GM18517 (cell line): Measurements from ENCODE around the gene RBM43.

Experiments used
- ATAC-seq: cut with Tn5 transposase; IDR thresholded peaks from one replicate; pipeline ENCODE4 v1.9.1; 2021; ENCODE audit warnings: mild to moderate bottlenecking, moderate library complexity; ENCODE audit not compliant: unreplicated experiment

RBM43 gene

GRCh38 chr2:151230627-151231140 lies 31.0 kb downstream of the RBM43 start:
- ATAC-seq = no peak

- no peak for ATAC-seq
Measured at GRCh38 chr2:151228847-151229512, 32.7 kb downstream of the RBM43 start.

- no peak for ATAC-seq
Measured at GRCh38 chr2:151217343-151217742, 44.3 kb downstream of the RBM43 start.

DNA sequence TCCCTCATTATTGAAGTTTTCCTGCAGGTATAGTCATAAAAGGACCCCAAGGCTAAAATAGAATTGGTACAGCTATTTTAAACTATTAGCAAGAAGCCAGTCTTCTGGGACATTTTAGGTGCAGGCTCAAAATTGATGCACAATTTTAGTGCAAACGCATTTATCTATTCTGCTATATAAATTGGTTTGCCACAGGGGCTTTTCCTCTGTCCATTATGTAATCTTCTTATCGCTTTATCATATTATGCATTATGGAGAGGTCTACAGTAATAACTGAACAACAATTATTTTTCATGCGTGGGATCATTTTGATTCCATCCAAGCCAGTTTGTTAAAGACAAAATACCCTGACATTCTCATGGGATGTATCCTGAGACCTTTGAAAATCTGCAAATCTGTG lies 54.6 kb downstream of the RBM43 start:
- no peak for ATAC-seq

GRCh38 chr2:151206446-151206968 lies 55.2 kb downstream of the RBM43 start:
- ATAC-seq = no peak

DNA sequence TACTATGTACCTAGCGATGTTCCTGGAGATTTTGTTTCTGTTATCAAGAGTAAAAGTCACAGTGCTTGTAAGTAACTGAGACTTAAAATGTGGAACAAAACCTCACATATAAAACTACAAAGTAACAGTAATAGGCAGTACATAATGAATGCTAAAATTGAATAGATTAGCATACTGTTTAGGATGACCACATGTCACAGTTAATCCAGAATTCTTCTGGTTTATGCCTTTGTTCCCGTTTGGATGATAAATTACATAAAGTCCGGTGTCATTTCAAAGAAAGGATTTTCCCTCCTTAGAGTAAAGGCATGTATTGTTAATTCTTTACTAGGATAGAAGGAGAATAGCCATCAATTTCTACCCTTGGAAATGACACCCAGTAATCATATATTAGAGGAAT lies 56.1 kb downstream of the RBM43 start:
- ATAC-seq = no peak

GRCh38 chr2:151204756-151205155 lies 56.9 kb downstream of the RBM43 start:
- ATAC-seq = no peak

GRCh38 chr2:151200844-151201243 lies 60.8 kb downstream of the RBM43 start:
- no peak for ATAC-seq

GRCh38 chr2:151200277-151200676 lies 61.4 kb downstream of the RBM43 start:
- ATAC-seq = no peak

GRCh38 chr2:151198645-151199044 lies 63.0 kb downstream of the RBM43 start:
- ATAC-seq = no peak
